ENCODE data around the gene TLE4. TPM values are rescaled to one million over a fixed set of nuclear protein-coding genes. Genes with fewer than 3 reads are reported as not detected.

TLE4 gene
- total RNA-seq, 1 experiment from 2014 or later = 8.7 TPM

GRCh38 chr9:79551586-79551985, 20.2 kb upstream of the TLE4 start:
- CTCF ChIA-PET = interaction anchor here (0.6 kb wide), 2 partner anchors 50 to 127 kb away, joined by 3 read pairs; no protein-coding TSS in a partner anchor
- no peak for TF ChIP-seq CTCF (IDR thresholded peaks at IDR 0.05; ENCODE audit: unreplicated experiment)
- intact Hi-C loops (cut with micrococcal nuclease) = no loop called here
- POLR2A ChIA-PET = no interaction called here
- no peak overlapping the region for H3K27ac Mint-ChIP-seq (ENCODE audit: low read depth, unreplicated experiment)
- no peaks in the 10 kb centered on the region for H3K36me3 Mint-ChIP-seq (ENCODE audit: insufficient read depth, unreplicated experiment)
- BruUV-seq (replicated peaks) = no TSS peak
- H3K4me3 Mint-ChIP-seq (ENCODE audit: unreplicated experiment) = no peak overlapping the region
- no peak for DNase-seq (ENCODE audit: unreplicated experiment)
- H3K4me1 Mint-ChIP-seq (ENCODE audit: insufficient read depth, unreplicated experiment) = no peaks in the 10 kb centered on the region
- H3K27me3 Mint-ChIP-seq (ENCODE audit: insufficient read depth, unreplicated experiment) = no peaks in the 10 kb centered on the region
- peaks cover under 1% of the 10 kb centered on the region for H3K9me3 Mint-ChIP-seq (ENCODE audit: unreplicated experiment)

GRCh38 chr9:79551994-79552393, 19.8 kb upstream of the TLE4 start:
- H3K4me1 Mint-ChIP-seq (ENCODE audit: insufficient read depth, unreplicated experiment) = no peaks in the 10 kb centered on the region
- H3K4me3 Mint-ChIP-seq (ENCODE audit: unreplicated experiment) = no peak overlapping the region
- no peaks in the 10 kb centered on the region for H3K36me3 Mint-ChIP-seq (ENCODE audit: insufficient read depth, unreplicated experiment)
- POLR2A ChIA-PET = no interaction called here
- CTCF ChIA-PET = no interaction called here
- no peak for DNase-seq (ENCODE audit: unreplicated experiment)
- H3K27ac Mint-ChIP-seq (ENCODE audit: low read depth, unreplicated experiment) = no peak overlapping the region
- H3K27me3 Mint-ChIP-seq (ENCODE audit: insufficient read depth, unreplicated experiment) = no peaks in the 10 kb centered on the region
- TF ChIP-seq CTCF (IDR thresholded peaks at IDR 0.05; ENCODE audit: unreplicated experiment) = no peak
- no TSS peak for BruUV-seq (replicated peaks)
- intact Hi-C loops (cut with micrococcal nuclease) = no loop called here
- H3K9me3 Mint-ChIP-seq (ENCODE audit: unreplicated experiment) = no peaks in the 10 kb centered on the region

GRCh38 chr9:79555474-79556089, 16.2 kb upstream of the TLE4 start:
- intact Hi-C loops (cut with micrococcal nuclease) = no loop called here
- Mint-ChIP-seq H3K27me3 (ENCODE audit: insufficient read depth, unreplicated experiment) (no peaks in the 10 kb centered on the region), H3K36me3 (ENCODE audit: insufficient read depth, unreplicated experiment) (no peaks in the 10 kb centered on the region), H3K4me3 (ENCODE audit: unreplicated experiment) (no peak overlapping the region), H3K4me1 (ENCODE audit: insufficient read depth, unreplicated experiment) (no peaks in the 10 kb centered on the region), H3K9me3 (ENCODE audit: unreplicated experiment) (no peaks in the 10 kb centered on the region), H3K27ac (ENCODE audit: low read depth, unreplicated experiment) (no peak overlapping the region)
- TF ChIP-seq CTCF (IDR thresholded peaks at IDR 0.05; ENCODE audit: unreplicated experiment) = no peak
- ChIA-PET POLR2A (no interaction called here), CTCF (interaction anchor here (1.2 kb wide), 1 partner anchor 84 kb away, joined by 3 read pairs; no protein-coding TSS in a partner anchor)
- no TSS peak for BruUV-seq (replicated peaks)
- no peak for DNase-seq (ENCODE audit: unreplicated experiment)

GRCh38 chr9:79559495-79560181, 12.1 kb upstream of the TLE4 start:
- no peak for DNase-seq (ENCODE audit: unreplicated experiment)
- Mint-ChIP-seq H3K27me3 (ENCODE audit: insufficient read depth, unreplicated experiment) (no peaks in the 10 kb centered on the region), H3K27ac (ENCODE audit: low read depth, unreplicated experiment) (no peak overlapping the region), H3K4me3 (ENCODE audit: unreplicated experiment) (no peak overlapping the region), H3K4me1 (ENCODE audit: insufficient read depth, unreplicated experiment) (no peaks in the 10 kb centered on the region), H3K9me3 (ENCODE audit: unreplicated experiment) (no peaks in the 10 kb centered on the region), H3K36me3 (ENCODE audit: insufficient read depth, unreplicated experiment) (no peaks in the 10 kb centered on the region)
- ChIA-PET CTCF (interaction anchor here (0.7 kb wide), 1 partner anchor 147 kb away, joined by 4 read pairs; no protein-coding TSS in a partner anchor), POLR2A (interaction anchor here (0.7 to 1.3 kb wide), 2 partner anchors 43 to 81 kb away, joined by 3 to 4 read pairs; no protein-coding TSS in a partner anchor)
- intact Hi-C loops (cut with micrococcal nuclease) = no loop called here
- no peak for TF ChIP-seq CTCF (IDR thresholded peaks at IDR 0.05; ENCODE audit: unreplicated experiment)
- BruUV-seq (replicated peaks) = no TSS peak
